GM21619 (cell line): ENCODE results near the gene HMGA1.
"Not testable (repeated sequence)": the region's sequence is repeated elsewhere in the genome, so short reads cannot be mapped to it uniquely, and the experiment has no call there.

Experiments used
- ATAC-seq: cut with Tn5 transposase; IDR thresholded peaks from one replicate; pipeline ENCODE4 v1.9.1; 2021; ENCODE audit not compliant: unreplicated experiment

Gene HMGA1

GRCh38 chr6:34239893-34240292 is 3.2 kb downstream of the HMGA1 start:
- no peak for ATAC-seq

GRCh38 chr6:34240329-34241248 is 3.9 kb downstream of the HMGA1 start:
- no peak for ATAC-seq

- no peak for ATAC-seq
Measured at GRCh38 chr6:34241351-34242215, 4.9 kb downstream of the HMGA1 start.

GRCh38 chr6:34242252-34243130 is 5.8 kb downstream of the HMGA1 start:
- ATAC-seq = no peak

- ATAC-seq = no peak
Measured at GRCh38 chr6:34243131-34243771, 6.6 kb downstream of the HMGA1 start.

- no peak for ATAC-seq
Measured at GRCh38 chr6:34243901-34244884, 7.5 kb downstream of the HMGA1 start.

- not testable (repeated sequence) for ATAC-seq
Measured at GRCh38 chr6:34245032-34245760, 8.5 kb downstream of the HMGA1 start.

- not testable (repeated sequence) for ATAC-seq
Measured at GRCh38 chr6:34245761-34246140, 9.1 kb downstream of the HMGA1 start.

- no peak for ATAC-seq
Measured at GRCh38 chr6:34246249-34246562, 9.5 kb downstream of the HMGA1 start.

GRCh38 chr6:34246563-34247391 is 10.1 kb downstream of the HMGA1 start:
- ATAC-seq = no peak

GRCh38 chr6:34247481-34248197 is 11.0 kb downstream of the HMGA1 start:
- ATAC-seq = no peak

GRCh38 chr6:34248198-34248726 is 11.6 kb downstream of the HMGA1 start:
- ATAC-seq = peak; percentile 23

GRCh38 chr6:34248727-34249468 is 12.2 kb downstream of the HMGA1 start, which contains the start of gene SMIM29:
Gene SMIM29, minus strand, starts transcription at chr6:34249006. Its CDS starts 1,215 bp downstream, at chr6:34247791.
- peak; percentile 65 for ATAC-seq

- peak; percentile 26 for ATAC-seq
Measured at GRCh38 chr6:34249469-34250261, 13.0 kb downstream of the HMGA1 start.

- not testable (repeated sequence) for ATAC-seq
Measured at GRCh38 chr6:34252395-34252794, 15.7 kb downstream of the HMGA1 start.
